Measurements from ENCODE around the gene CAP2.

CAP2 gene

GRCh38 chr6:17601386-17601703 is 207.9 kb downstream of the CAP2 start:
- DNase-seq (ENCODE audit: low read depth, low spot score) = no peak
- Histone ChIP-seq H3K9ac (ENCODE audit: insufficient read length, low read depth) (peak overlapping the region; percentile 87), H3K4me1 (ENCODE audit: insufficient read depth, insufficient read length) (no peaks in the 10 kb centered on the region), H3K36me3 (ENCODE audit: insufficient read depth, insufficient read length, low read length) (peaks cover 4% of the 10 kb centered on the region), H3K27me3 (ENCODE audit: insufficient read depth, insufficient read length) (no peaks in the 10 kb centered on the region), H3K9me3 (ENCODE audit: insufficient read depth, low read length) (no peaks in the 10 kb centered on the region), H3K4me3 (ENCODE audit: insufficient read length, low read depth) (peak overlapping the region; percentile 71)
- TF ChIP-seq ZNF274 (IDR thresholded peaks at IDR 0.05; ENCODE audit: low read depth, low read length) (no peak), YY1 (IDR thresholded peaks at IDR 0.05; ENCODE audit: insufficient read depth, insufficient read length) (no peak), SUZ12 (IDR thresholded peaks at IDR 0.05; ENCODE audit: extremely low read depth, insufficient read depth, insufficient read length) (no peak)

GRCh38 chr6:17602888-17603287 is 209.5 kb downstream of the CAP2 start:
- Histone ChIP-seq H3K9ac (ENCODE audit: insufficient read length, low read depth) (no peak overlapping the region), H3K4me3 (ENCODE audit: insufficient read length, low read depth) (no peak overlapping the region), H3K9me3 (ENCODE audit: insufficient read depth, low read length) (no peaks in the 10 kb centered on the region), H3K27me3 (ENCODE audit: insufficient read depth, insufficient read length) (no peaks in the 10 kb centered on the region), H3K4me1 (ENCODE audit: insufficient read depth, insufficient read length) (no peaks in the 10 kb centered on the region), H3K36me3 (ENCODE audit: insufficient read depth, insufficient read length, low read length) (peaks cover 7% of the 10 kb centered on the region)
- TF ChIP-seq SUZ12 (IDR thresholded peaks at IDR 0.05; ENCODE audit: extremely low read depth, insufficient read depth, insufficient read length) (no peak), ZNF274 (IDR thresholded peaks at IDR 0.05; ENCODE audit: low read depth, low read length) (no peak), YY1 (IDR thresholded peaks at IDR 0.05; ENCODE audit: insufficient read depth, insufficient read length) (no peak)
- DNase-seq (ENCODE audit: low read depth, low spot score) = no peak

- peaks cover 7% of the 10 kb centered on the region for H3K36me3 ChIP-seq (ENCODE audit: insufficient read depth, insufficient read length, low read length)
- TF ChIP-seq YY1 (IDR thresholded peaks at IDR 0.05; ENCODE audit: insufficient read depth, insufficient read length) = no peak
- TF ChIP-seq SUZ12 (IDR thresholded peaks at IDR 0.05; ENCODE audit: extremely low read depth, insufficient read depth, insufficient read length) = no peak
- no peak for TF ChIP-seq ZNF274 (IDR thresholded peaks at IDR 0.05; ENCODE audit: low read depth, low read length)
- no peaks in the 10 kb centered on the region for H3K4me1 ChIP-seq (ENCODE audit: insufficient read depth, insufficient read length)
- DNase-seq (ENCODE audit: low read depth, low spot score) = no peak
- H3K9ac ChIP-seq (ENCODE audit: insufficient read length, low read depth) = no peak overlapping the region
- H3K4me3 ChIP-seq (ENCODE audit: insufficient read length, low read depth) = no peak overlapping the region
- H3K27me3 ChIP-seq (ENCODE audit: insufficient read depth, insufficient read length) = no peaks in the 10 kb centered on the region
- no peaks in the 10 kb centered on the region for H3K9me3 ChIP-seq (ENCODE audit: insufficient read depth, low read length)
Observed at GRCh38 chr6:17606606-17607005, 213.2 kb downstream of the CAP2 start.
